Vagina (tissue), 2 donors: ENCODE measurements around the gene NFKBIB. TPM values are rescaled to one million over a fixed set of nuclear protein-coding genes. Genes with fewer than 3 reads are reported as not detected.

ENCODE experiments used
- DNase-seq, 2 donors: peaks; one replicate each; pipeline ENCODE4 v3.0.0-alpha.2; 2017; ENCODE audit errors: extremely low spot score in 2 of 2
- H3K27ac ChIP-seq: fragments of 200-600 bp; sonication (generic); one replicate; pipeline ENCODE4 v1.5.1; 2019
- H3K27me3 ChIP-seq: fragments of 200-600 bp; sonication (generic); one replicate; pipeline ENCODE4 v1.5.1; 2019
- H3K36me3 ChIP-seq, 2 donors: fragments of 200-600 bp; sonication (generic); one replicate each; pipeline ENCODE4 v1.5.1; 2017 to 2019
- H3K4me1 ChIP-seq: fragments of 200-600 bp; sonication (generic); one replicate; pipeline ENCODE4 v1.5.1; 2019
- H3K4me3 ChIP-seq, 2 donors: fragments of 200-600 bp; sonication (generic); 1 replicate in 1 of 2; 2 replicates in 1 of 2; pipeline ENCODE4 v1.5.1; 2016 to 2019
- H3K9me3 ChIP-seq: fragments of 200-600 bp; sonication (generic); one replicate; pipeline ENCODE4 v1.5.1; 2019
- CTCF ChIP-seq, 3 experiments: fragments of 450-650 bp in 2 of 3; fragments of 200-600 bp in 1 of 3; sonication (generic) in 1 of 3; IDR thresholded peaks; one replicate each; pipeline ENCODE4 v1.5.1; 2017 to 2019; ENCODE audit warnings: antibody characterized with exemption in 3 of 3, mild to moderate bottlenecking in 2 of 3, moderate library complexity in 2 of 3
- POLR2A ChIP-seq, 2 donors: fragments of 450-650 bp; IDR thresholded peaks; one replicate each; pipeline ENCODE4 v1.6.1; 2017; ENCODE audit warnings: antibody characterized with exemption in 2 of 2, mild to moderate bottlenecking in 2 of 2, moderate library complexity in 2 of 2
- POLR2AphosphoS5 ChIP-seq, 2 donors: sonication (generic); formaldehyde crosslinking; IDR thresholded peaks; one replicate each; pipeline ENCODE4 v1.9.0; 2017; ENCODE audit warnings: antibody characterized with exemption in 2 of 2, mild to moderate bottlenecking in 2 of 2, low read depth in 1 of 2; ENCODE audit not compliant: insufficient read depth in 1 of 2
- intact Hi-C: fragments of 100-400 bp; cut with DNase I; formaldehyde crosslinking; loops from one replicate; pipeline ENCODE4 v1.15.1; 2023
- total RNA-seq: library from RNA; depleted of rRNA; stranded (reverse); fragments of >200 nt; gene quantifications from one replicate; pipeline ENCODE4 v1.2.3, GENCODE V29; 2016

The NFKBIB gene
- total RNA-seq, 1 donor from 2014 or later, result 16.7 TPM

GRCh38 chr19:38878575-38879399 lies 21.0 kb upstream of the NFKBIB start:
- Histone ChIP-seq H3K36me3 (peaks cover 0 to 26% of the 10 kb centered on the region in 2 donors), H3K4me1 (peaks cover 6% of the 10 kb centered on the region), H3K27me3 (no peaks in the 10 kb centered on the region), H3K27ac (peak overlapping the region; percentile 45), H3K9me3 (no peaks in the 10 kb centered on the region), H3K4me3 (no peak overlapping the region)
- TF ChIP-seq POLR2AphosphoS5 (IDR thresholded peaks at IDR 0.05; ENCODE audit: insufficient read depth in 1 of 2, low read depth in 1 of 2) (no peak), POLR2A (IDR thresholded peaks at IDR 0.05) (no peak), CTCF (IDR thresholded peaks at IDR 0.05) (no peak)
- DNase-seq, result no peak
- intact Hi-C loops, result no loop called here

- Histone ChIP-seq H3K4me1 (peaks cover 6% of the 10 kb centered on the region), H3K9me3 (no peaks in the 10 kb centered on the region), H3K36me3 (peaks cover 0 to 30% of the 10 kb centered on the region in 2 donors), H3K27me3 (no peaks in the 10 kb centered on the region), H3K4me3 (no peak overlapping the region), H3K27ac (no peak overlapping the region)
- TF ChIP-seq POLR2AphosphoS5 (IDR thresholded peaks at IDR 0.05; ENCODE audit: insufficient read depth in 1 of 2, low read depth in 1 of 2), result no peak
- no peak for TF ChIP-seq POLR2A (IDR thresholded peaks at IDR 0.05)
- no peak for TF ChIP-seq CTCF (IDR thresholded peaks at IDR 0.05)
- DNase-seq, result peak in 1 of 2 donors; percentile 85
- intact Hi-C loops, result no loop called here
Measured at GRCh38 chr19:38879400-38879751, 20.4 kb upstream of the NFKBIB start.

- H3K4me3 ChIP-seq, result no peak overlapping the region
- H3K36me3 ChIP-seq, result peaks cover 0 to 30% of the 10 kb centered on the region in 2 donors
Measured at GRCh38 chr19:38880076-38880881, 19.5 kb upstream of the NFKBIB start.

GRCh38 chr19:38880882-38881609 lies 18.7 kb upstream of the NFKBIB start:
- peaks cover 0 to 30% of the 10 kb centered on the region in 2 donors for H3K36me3 ChIP-seq
- H3K27me3 ChIP-seq, result no peaks in the 10 kb centered on the region
- no peak for TF ChIP-seq POLR2A (IDR thresholded peaks at IDR 0.05)
- no peak for TF ChIP-seq CTCF (IDR thresholded peaks at IDR 0.05)
- no peak for TF ChIP-seq POLR2AphosphoS5 (IDR thresholded peaks at IDR 0.05; ENCODE audit: insufficient read depth in 1 of 2, low read depth in 1 of 2)
- no peak overlapping the region for H3K4me3 ChIP-seq
- no peak overlapping the region for H3K27ac ChIP-seq
- peak in 1 of 2 donors; percentile 88 for DNase-seq
- intact Hi-C loops, result no loop called here
- no peaks in the 10 kb centered on the region for H3K9me3 ChIP-seq
- H3K4me1 ChIP-seq, result peaks cover 6% of the 10 kb centered on the region

More at GRCh38 chr19:38880076-38880881, 19.5 kb upstream of the NFKBIB start:
- intact Hi-C loops, result no loop called here
- DNase-seq, result no peak
- Histone ChIP-seq H3K9me3 (no peaks in the 10 kb centered on the region), H3K4me1 (peaks cover 6% of the 10 kb centered on the region), H3K27ac (no peak overlapping the region), H3K27me3 (no peaks in the 10 kb centered on the region)
- TF ChIP-seq POLR2A (IDR thresholded peaks at IDR 0.05), result no peak
- TF ChIP-seq CTCF (IDR thresholded peaks at IDR 0.05), result no peak
- no peak for TF ChIP-seq POLR2AphosphoS5 (IDR thresholded peaks at IDR 0.05; ENCODE audit: insufficient read depth in 1 of 2, low read depth in 1 of 2)
